Neutrophil (primary cell): ENCODE measurements around the gene ATP11A.

Experiments used
- H3K27ac ChIP-seq: fragments of 200-600 bp; sonication (generic); 2 replicates; pipeline ENCODE4 v1.5.1; 2016; ENCODE audit warnings: mild to moderate bottlenecking, moderate library complexity
- H3K27me3 ChIP-seq: fragments of 200-600 bp; sonication (generic); 2 replicates; pipeline ENCODE4 v1.6.0; 2016; ENCODE audit warnings: mild to moderate bottlenecking
- H3K36me3 ChIP-seq: fragments of 200-600 bp; sonication (generic); 2 replicates; pipeline ENCODE4 v1.5.1; 2017
- H3K4me1 ChIP-seq, 2 experiments: fragments of 200-600 bp in 1 of 2; sonication (generic) in 1 of 2; 1 replicate in 1 of 2; 2 replicates in 1 of 2; pipeline versions ENCODE4 v1.5.1 to v1.6.1; 2013 to 2016; ENCODE audit warnings: low read depth in 1 of 2, low read length in 1 of 2, mild to moderate bottlenecking in 1 of 2, moderate library complexity in 1 of 2; ENCODE audit not compliant: control insufficient read depth in 1 of 2, insufficient read depth in 1 of 2
- H3K4me3 ChIP-seq, 2 experiments: fragments of 200-600 bp in 1 of 2; sonication (generic) in 1 of 2; 1 replicate in 1 of 2; 2 replicates in 1 of 2; pipeline ENCODE4 v1.5.1; 2013 to 2016; ENCODE audit warnings: low read depth in 1 of 2, low read length in 1 of 2, mild to moderate bottlenecking in 1 of 2, moderate library complexity in 1 of 2
- H3K9me3 ChIP-seq: fragments of 200-600 bp; sonication (generic); 2 replicates; pipeline ENCODE4 v1.5.1; 2016
- TF ChIP-seq, protein P1 (sequence below): fragments of 200-600 bp; sonication (generic); IDR thresholded peaks from 2 replicates; pipeline ENCODE4 v1.5.1; 2016; ENCODE audit warnings: antibody characterized with exemption

ATP11A gene

GRCh38 chr13:112764864-112765561 lies 75.2 kb downstream of the ATP11A start:
- Histone ChIP-seq H3K27ac (no peak overlapping the region), H3K9me3 (no peaks in the 10 kb centered on the region), H3K36me3 (peaks cover 36% of the 10 kb centered on the region), H3K4me1 (no peaks in the 10 kb centered on the region), H3K4me3 (no peak overlapping the region), H3K27me3 (no peaks in the 10 kb centered on the region)
- TF ChIP-seq, protein P1, sequence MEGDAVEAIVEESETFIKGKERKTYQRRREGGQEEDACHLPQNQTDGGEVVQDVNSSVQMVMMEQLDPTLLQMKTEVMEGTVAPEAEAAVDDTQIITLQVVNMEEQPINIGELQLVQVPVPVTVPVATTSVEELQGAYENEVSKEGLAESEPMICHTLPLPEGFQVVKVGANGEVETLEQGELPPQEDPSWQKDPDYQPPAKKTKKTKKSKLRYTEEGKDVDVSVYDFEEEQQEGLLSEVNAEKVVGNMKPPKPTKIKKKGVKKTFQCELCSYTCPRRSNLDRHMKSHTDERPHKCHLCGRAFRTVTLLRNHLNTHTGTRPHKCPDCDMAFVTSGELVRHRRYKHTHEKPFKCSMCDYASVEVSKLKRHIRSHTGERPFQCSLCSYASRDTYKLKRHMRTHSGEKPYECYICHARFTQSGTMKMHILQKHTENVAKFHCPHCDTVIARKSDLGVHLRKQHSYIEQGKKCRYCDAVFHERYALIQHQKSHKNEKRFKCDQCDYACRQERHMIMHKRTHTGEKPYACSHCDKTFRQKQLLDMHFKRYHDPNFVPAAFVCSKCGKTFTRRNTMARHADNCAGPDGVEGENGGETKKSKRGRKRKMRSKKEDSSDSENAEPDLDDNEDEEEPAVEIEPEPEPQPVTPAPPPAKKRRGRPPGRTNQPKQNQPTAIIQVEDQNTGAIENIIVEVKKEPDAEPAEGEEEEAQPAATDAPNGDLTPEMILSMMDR = no peak

- peaks cover 41% of the 10 kb centered on the region for H3K36me3 ChIP-seq
- H3K27me3 ChIP-seq = no peaks in the 10 kb centered on the region
- no peaks in the 10 kb centered on the region for H3K4me1 ChIP-seq
- TF ChIP-seq, protein P1 = no peak
- H3K27ac ChIP-seq = no peak overlapping the region
- H3K9me3 ChIP-seq = no peaks in the 10 kb centered on the region
- H3K4me3 ChIP-seq = no peak overlapping the region
These were observed 75.9 kb downstream of the ATP11A start for GRCh38 chr13:112765731-112766130.

GRCh38 chr13:112766336-112766735 lies 76.5 kb downstream of the ATP11A start:
- Histone ChIP-seq H3K27ac (no peak overlapping the region), H3K36me3 (peaks cover 42% of the 10 kb centered on the region), H3K4me1 (no peaks in the 10 kb centered on the region), H3K4me3 (no peak overlapping the region), H3K27me3 (no peaks in the 10 kb centered on the region), H3K9me3 (no peaks in the 10 kb centered on the region)
- TF ChIP-seq, protein P1 = no peak

- Histone ChIP-seq H3K27ac (no peak overlapping the region), H3K27me3 (no peaks in the 10 kb centered on the region), H3K36me3 (peaks cover 34% of the 10 kb centered on the region), H3K9me3 (no peaks in the 10 kb centered on the region), H3K4me1 (no peaks in the 10 kb centered on the region), H3K4me3 (no peak overlapping the region)
- TF ChIP-seq, protein P1 = no peak
These were observed 78.0 kb downstream of the ATP11A start for GRCh38 chr13:112767506-112768471.

DNA sequence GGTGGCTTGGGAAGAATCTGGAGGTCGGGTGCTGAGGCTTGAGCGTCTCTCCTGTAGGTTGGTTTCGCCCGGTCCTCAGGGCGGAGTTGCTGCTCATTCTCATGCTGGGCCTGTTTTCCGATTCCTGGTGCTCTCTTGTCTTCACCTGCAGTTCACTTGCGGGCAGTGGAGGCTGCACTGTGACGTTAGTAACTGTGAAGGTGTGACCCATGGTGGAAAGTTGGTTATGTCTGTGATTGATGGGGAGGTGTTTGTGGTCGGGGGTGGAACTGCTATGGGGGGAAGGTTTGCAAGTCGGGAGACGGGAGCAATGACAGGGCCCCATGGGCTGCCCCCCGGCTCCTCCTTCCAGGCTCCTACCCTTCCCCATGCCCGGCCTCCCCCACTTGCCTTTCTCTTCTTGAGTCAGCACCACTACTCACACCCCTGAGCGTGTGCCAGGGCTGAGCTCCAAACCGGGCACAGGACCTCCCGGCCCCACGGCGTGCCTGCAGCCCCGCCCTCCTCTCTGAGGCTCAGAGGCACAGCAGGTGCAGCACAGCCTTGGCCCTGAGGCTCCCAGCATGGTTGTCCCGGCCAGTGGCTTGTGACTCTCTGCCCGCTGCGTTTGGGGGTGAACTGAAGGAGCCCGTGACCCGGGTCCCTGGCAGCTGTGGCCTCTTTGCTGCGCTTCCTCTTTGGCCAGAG lies 79.1 kb downstream of the ATP11A start:
- peaks cover 7 to 8% of the 10 kb centered on the region in 2 experiments for H3K4me1 ChIP-seq
- H3K4me3 ChIP-seq = no peak overlapping the region
- H3K36me3 ChIP-seq = peaks cover 28% of the 10 kb centered on the region
- no peaks in the 10 kb centered on the region for H3K9me3 ChIP-seq
- no peak overlapping the region for H3K27ac ChIP-seq
- TF ChIP-seq, protein P1 = no peak
- H3K27me3 ChIP-seq = no peaks in the 10 kb centered on the region
